Prostate gland (tissue), 2 donors: Measurements from ENCODE around the gene TSPAN32.

ENCODE experiments used
- CTCF ChIP-seq, 4 experiments: fragments of 200-600 bp in 2 of 4; fragments of 450-650 bp in 2 of 4; sonication (generic) in 2 of 4; IDR thresholded peaks; 1 replicate in 3 of 4; 2 replicates in 1 of 4; pipeline ENCODE4 v1.5.1; 2016 to 2019; ENCODE audit warnings: antibody characterized with exemption in 4 of 4, mild to moderate bottlenecking in 2 of 4, moderate library complexity in 2 of 4
- POLR2A ChIP-seq: fragments of 450-650 bp; IDR thresholded peaks from one replicate; pipeline ENCODE4 v1.6.1; 2016; ENCODE audit warnings: antibody characterized with exemption, mild to moderate bottlenecking
- POLR2AphosphoS5 ChIP-seq: sonication (generic); formaldehyde crosslinking; IDR thresholded peaks from one replicate; pipeline ENCODE4 v1.6.1; 2017; ENCODE audit warnings: antibody characterized with exemption

GRCh38 chr11:2298131-2298794 is 3.5 kb upstream of the TSPAN32 start:
- no peak for TF ChIP-seq POLR2AphosphoS5
- no peak for TF ChIP-seq CTCF (IDR thresholded peaks at IDR 0.05)
- no peak for TF ChIP-seq POLR2A
